NAMALWA (cell line): Measurements from ENCODE around the gene POMT1.
"Not testable (repeated sequence)": the region's sequence is repeated elsewhere in the genome, so short reads cannot be mapped to it uniquely, and the experiment has no call there.

Experiments
- DNase-seq: peaks from one replicate; pipeline ENCODE4 v3.0.0-alpha.2; 2015; ENCODE audit warnings: low spot score

POMT1 gene, protein sequence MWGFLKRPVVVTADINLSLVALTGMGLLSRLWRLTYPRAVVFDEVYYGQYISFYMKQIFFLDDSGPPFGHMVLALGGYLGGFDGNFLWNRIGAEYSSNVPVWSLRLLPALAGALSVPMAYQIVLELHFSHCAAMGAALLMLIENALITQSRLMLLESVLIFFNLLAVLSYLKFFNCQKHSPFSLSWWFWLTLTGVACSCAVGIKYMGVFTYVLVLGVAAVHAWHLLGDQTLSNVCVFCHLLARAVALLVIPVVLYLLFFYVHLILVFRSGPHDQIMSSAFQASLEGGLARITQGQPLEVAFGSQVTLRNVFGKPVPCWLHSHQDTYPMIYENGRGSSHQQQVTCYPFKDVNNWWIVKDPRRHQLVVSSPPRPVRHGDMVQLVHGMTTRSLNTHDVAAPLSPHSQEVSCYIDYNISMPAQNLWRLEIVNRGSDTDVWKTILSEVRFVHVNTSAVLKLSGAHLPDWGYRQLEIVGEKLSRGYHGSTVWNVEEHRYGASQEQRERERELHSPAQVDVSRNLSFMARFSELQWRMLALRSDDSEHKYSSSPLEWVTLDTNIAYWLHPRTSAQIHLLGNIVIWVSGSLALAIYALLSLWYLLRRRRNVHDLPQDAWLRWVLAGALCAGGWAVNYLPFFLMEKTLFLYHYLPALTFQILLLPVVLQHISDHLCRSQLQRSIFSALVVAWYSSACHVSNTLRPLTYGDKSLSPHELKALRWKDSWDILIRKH

DNA sequence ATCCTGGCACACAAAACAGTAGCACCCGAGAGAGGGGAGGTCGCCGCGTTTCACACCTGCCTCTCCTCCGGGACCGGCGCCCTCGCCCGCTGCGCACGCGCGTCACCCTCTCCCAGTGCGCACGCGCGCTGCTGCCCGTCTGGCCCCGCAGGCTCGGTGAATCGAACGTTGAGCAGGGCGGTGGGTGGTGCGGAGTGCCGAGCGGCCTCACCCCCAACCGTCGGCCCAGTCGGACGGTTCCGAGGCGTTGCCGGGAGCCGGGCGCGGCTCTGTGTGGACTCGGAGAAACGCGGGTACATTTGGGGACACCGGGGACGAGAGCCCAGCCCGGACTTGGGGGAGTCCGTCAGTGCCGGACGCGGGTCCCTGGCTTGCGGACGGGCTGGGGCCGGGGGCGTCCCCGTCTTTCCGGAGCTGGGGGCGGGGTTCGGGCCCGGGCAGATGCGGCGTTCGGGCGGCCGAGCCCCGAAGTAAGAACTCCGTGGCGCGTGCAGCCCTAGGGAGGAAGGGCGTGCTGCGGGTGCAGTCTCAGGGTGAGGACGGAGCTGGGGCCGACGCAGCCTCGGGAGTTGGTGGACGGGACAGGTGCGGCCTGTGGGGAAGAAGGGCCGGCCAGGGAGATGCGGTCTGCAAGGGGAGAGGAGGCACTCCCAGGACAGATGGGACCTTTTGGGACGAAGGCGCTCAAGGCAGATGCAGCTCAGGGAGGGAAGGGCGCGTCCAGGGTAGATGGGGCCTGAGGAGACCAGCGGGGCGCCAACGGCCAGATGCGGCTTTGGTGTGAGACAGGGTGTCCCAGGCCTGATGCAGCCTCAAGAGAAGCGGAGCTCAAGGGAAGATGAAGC lies at the start of gene POMT1:
TSS of gene POMT1 (plus strand) at position 138 of the 845 bp plus-strand sequence. CDS start 1,301 bp downstream, outside the sequence.
- DNase-seq, result peak; percentile 95

DNA sequence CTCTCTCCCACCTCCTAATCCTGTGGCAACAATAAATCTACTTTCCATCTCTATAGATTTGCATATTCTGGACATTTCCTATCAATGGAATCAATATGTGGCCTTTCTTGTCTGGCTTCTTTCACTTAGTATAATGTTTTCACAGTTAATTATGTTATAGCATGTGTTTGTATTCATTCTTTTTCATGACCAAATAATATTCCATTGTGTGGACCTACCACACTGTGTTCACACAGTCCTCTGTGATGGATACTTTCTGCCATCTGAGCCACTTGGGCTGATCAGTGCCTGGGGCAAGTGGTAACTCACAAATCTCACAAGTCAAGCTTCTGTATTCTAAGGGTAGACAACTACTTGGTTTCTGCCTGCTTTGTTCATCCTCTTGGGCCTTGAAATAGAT lies 48.7 kb upstream of the POMT1 start:
- DNase-seq, result no peak

DNA sequence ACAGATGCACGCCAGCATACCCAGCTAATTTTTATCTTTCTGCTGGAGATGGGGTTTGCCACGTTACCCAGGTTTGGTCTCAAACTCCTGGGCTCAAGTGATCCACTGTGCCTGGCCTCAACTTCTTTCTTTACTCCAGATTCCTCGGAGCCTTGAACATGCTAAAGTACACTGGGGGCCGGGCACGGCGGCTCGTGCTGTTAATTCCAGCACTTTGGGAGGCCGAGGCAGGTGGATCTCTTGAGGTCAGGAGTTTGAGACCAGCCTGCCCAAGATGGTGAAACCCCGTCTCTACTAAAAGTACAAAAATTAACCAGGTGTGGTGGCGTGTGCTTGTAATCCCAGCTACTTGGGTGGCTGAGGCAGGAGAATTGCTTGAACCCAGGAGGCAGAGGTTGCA lies 47.1 kb upstream of the POMT1 start:
- not testable (repeated sequence) for DNase-seq

DNA sequence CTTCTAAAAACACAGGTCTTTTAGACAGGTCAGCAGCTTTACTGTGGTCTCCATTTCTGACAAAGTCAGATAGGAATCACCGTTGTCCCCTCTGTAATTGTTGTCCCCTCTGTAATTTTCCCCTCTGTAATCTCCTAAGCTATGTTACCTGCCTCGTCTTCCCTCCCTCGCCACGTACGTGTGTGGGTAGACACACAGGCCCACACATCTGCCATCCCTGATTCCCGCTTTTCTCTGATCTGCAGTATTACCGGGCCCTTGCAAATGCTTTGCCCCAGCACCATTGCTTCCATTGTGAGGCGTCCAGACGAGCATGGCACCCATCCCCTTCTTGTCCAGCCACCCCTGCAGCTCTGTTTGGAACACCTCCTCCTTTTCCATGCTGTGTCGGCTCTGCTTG lies 45.0 kb upstream of the POMT1 start:
- no peak for DNase-seq

DNA sequence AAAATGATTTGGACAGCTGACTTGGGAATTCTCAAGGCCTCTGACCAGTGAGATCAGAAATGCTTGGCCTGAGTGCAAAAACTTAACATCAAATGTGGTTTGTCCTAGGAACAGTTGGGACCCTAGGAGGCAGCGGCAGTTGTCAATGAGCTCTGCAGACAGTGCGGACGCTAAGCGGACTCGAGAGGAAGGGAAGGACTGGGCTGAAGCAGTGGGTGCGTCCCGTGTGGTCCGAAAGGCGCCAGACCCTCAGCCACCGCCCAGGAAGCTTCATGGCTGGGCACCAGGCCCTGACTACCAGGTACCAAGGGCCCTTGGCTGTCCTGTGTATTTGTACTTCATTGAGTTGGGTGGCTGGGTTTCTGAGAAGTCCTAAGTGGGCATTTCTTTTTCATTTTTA lies 43.7 kb upstream of the POMT1 start:
- DNase-seq, result no peak

DNA sequence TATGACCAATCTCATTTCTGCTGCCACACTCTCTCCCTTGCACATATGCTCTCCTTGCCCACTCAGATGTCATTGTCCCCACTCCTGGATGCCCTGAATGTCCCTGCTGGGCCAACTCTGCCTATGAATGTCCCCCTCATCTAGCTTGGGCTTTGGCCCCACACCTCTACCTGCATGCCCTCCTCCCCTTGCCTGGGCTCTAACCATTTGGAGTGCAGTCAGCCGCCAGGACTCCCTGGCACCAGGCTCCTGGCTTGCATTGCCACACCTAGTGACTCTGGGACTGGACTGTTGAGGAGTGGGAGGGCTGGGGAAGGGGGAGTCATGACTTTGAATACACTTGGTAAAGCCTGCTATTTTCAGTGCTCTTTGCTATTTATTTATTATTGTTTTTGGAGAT lies 41.6 kb upstream of the POMT1 start:
- no peak for DNase-seq

DNA sequence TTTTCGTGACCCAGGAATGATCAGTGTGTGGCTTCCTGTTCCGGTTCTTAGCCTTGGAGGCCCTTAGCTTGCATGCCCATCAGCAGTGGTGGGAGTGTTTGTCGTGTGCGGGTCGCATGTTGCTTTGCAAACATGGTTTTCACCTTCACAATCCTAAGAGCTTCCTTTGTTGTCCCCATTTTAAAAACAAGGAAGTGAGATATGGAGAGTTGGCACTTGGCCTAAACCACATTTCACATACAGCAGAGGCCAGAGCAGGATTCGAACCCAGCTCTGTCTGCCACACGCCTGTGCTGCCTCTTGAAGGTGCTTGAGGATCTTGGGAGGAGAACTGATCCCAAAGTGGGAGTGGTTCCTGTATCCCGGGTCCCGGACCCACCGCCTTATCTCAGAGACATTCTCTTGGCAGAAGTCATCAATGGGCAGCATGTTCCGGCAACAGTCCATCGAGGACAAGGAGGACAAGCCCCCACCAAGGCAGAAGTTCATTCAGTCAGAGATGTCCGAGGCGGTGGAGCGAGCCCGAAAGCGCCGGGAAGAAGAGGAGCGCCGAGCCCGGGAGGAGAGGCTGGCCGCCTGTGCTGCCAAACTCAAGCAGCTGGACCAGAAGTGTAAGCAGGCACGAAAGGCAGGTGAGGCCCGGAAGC lies 38.2 kb upstream of the POMT1 start:
- DNase-seq, result no peak

DNA sequence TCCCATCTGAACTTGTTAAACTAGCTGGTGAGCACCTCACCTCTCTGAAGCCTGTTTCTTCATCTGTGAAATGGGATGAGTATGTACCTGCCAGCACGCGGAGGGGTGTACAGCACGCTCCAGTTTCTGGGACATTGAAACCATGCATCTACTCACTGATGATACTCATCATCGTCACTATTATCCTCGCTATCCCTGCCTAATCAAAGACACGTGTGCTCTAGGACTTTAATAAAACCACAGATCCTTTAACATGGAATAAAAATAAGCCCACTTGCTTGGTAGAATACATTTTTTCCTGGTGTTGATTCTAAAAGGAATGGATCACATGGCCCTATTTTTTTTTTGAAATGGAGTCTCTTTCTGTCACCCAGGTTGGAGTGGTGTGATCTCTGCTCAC lies 37.3 kb upstream of the POMT1 start:
- DNase-seq, result no peak

DNA sequence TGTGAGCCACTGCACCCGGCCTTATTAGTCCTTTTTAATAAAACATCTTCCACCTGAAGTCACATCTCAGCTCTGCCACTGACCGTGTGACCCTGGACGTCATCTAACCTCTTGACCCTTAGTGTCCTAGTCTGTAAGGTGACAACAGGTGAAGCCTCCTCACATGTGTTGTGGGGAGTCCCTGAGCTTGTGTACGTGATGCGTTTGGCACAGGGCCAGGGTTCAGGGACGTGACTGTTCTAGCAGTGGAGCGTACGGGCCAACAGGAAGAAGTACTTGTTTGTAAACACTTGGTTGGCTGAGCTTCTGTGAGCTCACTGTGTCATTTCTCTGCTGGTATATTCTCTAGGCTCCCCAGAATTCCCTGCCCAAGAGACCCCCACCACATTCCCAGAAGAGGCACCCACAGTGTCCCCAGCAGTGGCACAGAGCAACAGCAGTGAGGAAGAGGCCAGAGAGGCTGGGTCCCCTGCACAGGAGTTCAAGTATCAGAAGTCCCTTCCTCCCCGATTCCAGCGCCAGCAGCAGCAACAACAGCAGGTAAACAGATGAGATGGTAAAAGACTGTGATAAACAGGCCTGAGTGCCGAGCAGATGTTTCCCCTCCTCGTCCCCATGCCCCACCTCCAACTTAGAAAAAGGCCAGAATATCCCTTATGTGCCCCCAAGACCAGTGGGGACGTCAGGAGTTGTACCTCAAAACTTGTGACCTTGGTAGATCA lies 35.3 kb upstream of the POMT1 start:
- DNase-seq, result no peak

DNA sequence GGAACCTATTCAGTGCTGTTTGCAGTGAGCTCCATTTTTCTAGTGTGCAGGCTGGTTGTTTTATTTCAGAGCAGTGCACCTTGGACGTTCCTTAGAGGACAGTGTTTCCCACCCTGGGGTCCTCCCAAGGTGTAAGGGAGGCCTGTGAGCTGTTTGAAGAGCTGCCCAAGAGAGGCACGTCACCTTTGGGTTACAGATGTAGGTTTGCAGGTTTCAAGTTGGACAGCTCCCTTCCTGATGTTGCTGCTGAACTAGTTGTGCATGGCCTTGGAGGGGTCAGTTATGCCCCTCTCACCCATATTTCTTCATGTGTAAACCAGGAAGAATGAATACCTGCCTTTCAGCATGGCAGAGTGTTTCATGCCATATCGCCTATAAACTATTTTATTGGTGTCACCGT lies 34.7 kb upstream of the POMT1 start:
- DNase-seq, result no peak

DNA sequence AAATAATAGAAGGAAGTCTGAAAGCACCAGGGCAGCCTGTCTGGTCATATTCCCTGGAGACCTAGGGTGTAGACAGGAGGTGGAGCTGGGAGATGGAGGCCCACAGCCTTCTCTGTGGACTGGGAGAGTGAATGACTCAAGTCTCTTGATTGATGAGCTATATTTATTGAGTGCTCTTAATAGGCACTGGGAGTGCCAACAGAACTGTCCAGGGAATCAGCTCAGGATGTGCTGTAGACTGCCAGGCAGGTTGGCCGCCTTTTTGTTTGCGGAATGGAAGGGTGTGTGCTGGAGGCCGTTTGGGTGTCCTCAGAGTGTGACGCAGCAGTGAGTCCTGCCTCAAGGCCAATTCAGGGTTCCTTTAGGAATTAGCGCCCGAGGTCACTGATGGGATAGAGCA lies 33.4 kb upstream of the POMT1 start:
- no peak for DNase-seq

DNA sequence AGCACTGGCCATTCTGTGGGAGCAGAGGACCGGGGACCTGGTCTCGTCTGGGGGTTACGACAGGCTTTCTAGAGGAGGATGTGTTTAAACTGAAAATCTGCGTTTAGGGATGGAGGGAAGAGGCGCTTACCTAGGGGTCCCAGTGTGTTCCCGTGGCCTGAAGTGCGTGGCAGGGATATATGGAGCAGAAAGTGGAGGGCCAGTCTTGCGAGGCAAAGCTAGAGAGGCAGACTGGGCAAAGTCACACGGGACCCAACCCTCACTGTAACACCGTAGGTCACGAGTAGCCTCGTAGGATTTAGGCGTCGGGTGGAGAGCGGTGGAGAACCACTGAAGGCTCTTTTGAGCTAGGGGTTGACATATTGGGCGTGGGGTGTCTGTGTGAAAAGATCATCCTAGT lies 32.8 kb upstream of the POMT1 start:
- no peak for DNase-seq

DNA sequence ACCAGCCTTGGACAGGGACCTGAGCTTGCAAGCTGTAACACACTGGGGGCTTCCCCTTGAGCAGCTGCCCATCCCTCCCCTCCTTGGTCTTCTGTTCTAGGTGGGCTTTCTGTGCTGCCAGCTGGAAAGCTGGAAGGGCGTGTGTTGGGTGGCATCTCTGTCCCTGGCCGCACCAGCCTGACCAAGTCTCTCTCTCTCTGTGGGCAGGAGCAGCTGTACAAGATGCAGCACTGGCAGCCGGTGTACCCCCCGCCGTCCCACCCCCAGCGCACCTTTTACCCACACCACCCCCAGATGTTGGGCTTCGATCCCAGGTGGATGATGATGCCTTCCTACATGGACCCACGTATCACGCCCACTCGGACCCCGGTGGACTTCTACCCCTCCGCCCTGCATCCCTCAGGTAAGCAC lies 32.1 kb upstream of the POMT1 start:
- no peak for DNase-seq

DNA sequence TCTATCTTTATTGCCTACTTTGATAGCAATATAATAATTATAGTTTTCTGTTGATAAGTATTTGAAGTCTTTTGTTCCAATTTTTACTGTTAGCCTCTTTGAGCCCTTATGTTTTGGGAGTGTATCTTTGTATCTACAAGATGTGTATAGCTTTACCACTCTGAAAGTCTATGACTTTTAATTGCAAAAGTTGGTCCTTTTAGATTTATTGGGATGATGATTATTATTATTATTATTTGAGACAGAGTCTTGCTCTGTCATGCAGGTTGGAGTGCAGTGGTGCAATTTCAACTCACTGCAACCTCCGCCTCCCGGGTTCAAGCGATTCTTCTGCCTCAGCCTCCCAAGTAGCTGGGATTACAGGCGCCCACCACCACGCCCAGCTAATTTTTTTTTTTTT lies 30.6 kb upstream of the POMT1 start:
- DNase-seq, result not testable (repeated sequence)

DNA sequence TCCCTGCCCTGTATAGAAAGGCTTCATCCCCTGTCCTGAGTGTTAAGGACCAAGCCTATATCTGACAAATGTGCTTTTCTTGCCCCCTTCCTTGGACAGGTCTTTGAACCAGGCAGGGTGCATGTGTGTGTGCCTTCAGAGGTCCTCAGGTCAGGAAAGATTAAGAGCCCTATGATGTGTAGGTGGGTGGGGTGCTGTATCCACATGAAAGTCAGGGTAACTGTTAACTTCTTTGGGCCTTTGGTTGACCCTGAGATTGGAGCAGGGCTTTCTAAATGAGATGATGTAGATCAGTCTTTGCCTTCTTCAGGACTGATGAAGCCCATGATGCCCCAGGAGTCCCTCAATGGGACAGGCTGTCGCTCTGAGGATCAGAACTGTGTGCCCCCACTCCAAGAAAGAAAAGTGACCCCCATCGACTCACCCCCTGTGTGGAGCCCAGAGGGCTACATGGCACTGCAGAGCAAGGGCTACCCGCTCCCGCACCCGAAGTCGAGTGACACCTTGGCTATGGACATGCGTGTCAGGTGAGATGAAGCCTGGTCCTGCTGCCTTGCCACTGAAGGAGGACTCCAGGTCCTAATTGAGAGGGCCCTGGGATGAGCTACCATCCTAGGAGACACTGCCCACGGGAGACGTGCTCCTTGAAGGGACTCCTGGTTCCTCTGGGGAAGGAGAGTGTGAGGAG lies 29.4 kb upstream of the POMT1 start:
- DNase-seq, result no peak

DNA sequence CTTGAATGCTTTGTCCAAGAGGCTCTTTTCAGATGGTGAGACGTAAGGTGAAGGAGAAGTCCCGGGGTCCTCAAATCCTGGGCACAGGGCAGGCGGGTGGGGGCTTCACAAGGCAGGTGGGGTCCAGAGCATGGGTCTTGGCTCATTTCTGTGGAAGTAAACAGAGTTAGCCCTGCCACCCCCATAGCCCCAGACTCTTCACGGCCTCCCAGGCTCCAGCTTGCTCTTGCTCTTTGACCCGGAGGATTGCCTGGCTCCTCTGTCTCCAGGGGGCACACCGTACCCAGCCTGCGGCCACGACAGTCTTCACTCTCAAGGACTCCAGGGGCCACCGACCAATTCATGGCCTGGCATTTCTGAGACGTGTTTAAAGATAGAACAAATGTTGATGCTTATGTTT lies 28.8 kb upstream of the POMT1 start:
- no peak for DNase-seq

DNA sequence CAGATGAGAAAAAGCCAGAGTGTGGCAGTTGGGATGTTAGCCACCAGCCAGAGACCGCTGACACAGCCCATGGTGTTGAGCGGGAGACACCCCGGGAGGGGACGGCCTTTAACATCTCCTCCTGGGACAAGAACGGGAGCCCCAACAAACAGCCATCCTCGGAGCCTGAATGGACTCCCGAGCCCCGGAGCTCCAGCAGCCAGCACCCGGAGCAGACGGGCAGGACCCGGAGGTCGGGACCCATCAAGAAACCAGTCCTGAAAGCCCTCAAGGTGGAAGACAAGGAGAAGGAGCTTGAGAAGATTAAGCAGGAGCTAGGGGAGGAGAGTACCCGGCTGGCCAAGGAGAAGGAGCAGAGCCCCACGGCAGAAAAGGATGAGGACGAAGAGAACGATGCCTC lies 28.0 kb upstream of the POMT1 start:
- no peak for DNase-seq

DNA sequence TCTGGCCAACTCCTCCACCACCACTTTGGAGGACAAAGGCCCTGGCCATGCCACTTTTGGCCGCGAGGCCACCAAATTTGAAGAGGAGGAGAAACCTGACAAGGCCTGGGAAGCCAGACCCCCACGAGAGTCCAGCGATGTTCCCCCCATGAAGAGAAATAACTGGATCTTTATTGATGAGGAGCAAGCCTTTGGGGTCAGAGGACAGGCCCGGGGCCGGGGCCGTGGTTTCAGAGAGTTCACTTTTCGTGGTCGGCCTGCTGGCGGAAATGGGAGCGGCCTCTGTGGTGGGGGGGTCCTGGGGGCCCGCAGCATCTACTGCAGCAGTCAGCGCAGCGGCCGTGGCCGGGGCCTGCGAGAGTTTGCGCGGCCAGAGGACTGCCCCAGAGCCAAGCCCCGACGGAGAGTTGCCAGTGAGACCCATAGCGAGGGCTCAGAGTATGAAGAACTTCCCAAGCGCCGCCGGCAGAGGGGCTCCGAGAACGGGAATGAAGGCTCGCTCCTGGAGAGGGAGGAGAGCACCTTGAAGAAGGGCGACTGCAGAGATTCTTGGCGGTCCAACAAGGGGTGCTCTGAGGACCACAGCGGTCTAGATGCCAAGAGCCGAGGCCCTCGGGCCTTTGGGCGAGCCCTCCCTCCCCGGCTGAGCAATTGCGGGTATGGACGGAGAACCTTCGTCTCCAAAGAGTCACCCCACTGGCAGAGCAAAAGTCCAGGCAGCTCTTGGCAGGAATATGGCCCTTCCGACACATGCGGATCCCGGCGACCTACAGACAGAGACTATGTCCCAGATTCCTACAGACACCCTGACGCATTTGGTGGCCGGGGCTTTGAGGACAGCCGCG lies 27.4 kb upstream of the POMT1 start:
- DNase-seq, result no peak

DNA sequence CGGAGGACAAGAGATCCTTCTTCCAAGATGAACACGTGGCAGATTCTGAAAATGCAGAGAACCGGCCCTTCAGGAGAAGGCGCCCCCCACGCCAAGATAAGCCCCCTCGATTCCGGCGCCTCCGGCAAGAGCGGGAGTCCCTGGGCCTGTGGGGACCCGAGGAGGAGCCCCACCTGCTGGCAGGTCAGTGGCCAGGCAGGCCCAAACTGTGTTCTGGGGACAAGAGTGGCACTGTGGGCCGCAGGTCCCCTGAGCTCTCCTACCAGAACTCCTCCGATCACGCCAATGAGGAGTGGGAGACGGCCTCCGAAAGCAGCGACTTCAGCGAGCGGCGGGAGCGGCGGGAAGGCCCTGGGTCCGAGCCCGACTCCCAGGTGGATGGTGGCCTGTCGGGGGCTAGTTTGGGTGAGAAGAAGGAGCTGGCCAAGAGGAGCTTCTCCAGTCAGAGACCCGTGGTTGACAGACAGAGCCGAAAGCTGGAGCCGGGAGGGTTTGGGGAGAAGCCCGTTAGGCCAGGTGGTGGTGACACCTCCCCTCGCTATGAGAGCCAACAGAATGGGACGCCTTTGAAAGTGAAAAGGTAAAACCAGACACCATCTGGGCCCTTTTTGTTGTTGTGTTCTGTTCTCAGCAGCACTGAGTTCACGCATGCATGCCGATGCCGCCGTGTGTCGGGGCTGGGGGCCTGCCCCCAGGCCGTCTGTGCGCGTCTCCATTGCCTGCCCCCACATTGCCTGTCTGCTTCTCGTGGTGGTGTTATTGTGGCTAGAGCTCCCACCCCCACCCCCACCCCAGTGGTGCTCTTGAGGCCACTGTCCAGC lies 26.6 kb upstream of the POMT1 start:
- DNase-seq, result no peak
